Activated CD4-positive, alpha-beta T cell treated with anti-CD3 and anti-CD28 coated beads for 1 hour (primary cell): ENCODE results near the gene BRME1.

Experiments
- DNase-seq: peaks from one replicate; pipeline ENCODE4 v3.0.0-alpha.2; 2020

The BRME1 gene

DNA sequence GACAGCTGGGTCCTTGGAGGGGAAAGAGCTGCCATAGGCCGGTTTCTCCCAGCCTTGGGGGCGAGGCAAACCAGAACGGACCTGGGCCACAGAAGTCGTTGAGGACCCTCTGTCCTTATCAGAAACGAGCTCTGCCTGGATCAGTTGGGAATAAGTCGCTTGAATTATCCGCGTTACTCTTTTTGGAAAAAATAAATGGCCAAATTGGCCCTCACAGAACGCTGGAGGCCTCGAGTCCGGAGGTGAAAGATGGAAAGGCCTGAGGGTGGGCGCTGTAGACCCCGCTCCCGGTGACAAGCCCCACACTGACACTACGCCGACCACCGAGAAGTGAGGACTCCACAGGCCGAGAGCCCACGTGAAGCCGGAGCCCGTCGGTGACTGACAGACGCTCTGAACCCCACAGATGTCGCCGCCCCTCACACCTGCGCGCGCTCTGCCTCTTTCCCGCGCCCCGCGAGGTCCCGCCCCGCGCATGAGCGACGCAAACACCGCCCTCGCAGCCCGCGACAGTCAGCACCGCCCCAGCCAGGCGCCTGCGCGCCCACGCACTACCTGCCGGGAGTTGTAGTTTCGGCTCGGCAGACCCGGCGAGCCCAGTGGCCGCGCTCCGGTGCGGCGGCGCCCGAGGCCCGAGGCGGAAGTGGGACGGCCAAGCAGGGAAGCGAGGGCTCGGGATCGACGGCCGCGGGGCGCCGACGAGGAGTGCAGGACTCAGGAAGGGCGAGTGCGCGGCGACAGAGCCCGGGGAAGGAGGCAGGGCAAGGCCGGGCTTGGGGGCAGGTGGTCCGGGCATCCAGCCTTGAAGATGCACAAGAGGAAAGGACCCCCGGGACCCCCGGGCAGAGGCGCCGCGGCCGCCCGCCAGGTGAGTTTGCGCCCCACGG is at the start of gene BRME1, which contains the start of gene CC2D1A:
TSS of gene BRME1 (minus strand) at position 484 of the 887 bp plus-strand sequence. CDS start 1,225 bp downstream, outside the sequence.
TSS of gene CC2D1A (plus strand) at position 568 of the 887 bp plus-strand sequence. CDS start at position 809, 241 bp downstream.
- DNase-seq, result peak; percentile 92

DNA sequence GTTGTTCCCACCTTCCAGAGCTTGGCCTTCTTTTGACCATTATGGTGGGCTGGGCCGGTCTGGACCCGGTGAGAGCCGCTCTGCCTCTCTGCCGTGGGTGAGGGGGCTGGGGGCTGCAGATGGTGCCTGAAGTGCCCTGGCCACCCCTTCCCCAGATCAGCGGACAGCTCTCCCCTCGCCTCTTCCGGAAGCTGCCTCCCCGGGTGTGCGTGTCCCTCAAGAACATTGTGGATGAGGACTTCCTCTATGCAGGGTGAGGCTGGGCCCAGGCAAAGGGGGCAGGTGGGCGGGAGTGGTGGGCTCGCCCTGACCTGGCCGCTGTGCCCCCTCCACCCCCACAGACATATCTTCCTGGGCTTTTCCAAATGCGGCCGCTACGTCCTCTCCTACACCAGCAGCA is 48.3 kb upstream of the BRME1 start:
- DNase-seq, result no peak

DNA sequence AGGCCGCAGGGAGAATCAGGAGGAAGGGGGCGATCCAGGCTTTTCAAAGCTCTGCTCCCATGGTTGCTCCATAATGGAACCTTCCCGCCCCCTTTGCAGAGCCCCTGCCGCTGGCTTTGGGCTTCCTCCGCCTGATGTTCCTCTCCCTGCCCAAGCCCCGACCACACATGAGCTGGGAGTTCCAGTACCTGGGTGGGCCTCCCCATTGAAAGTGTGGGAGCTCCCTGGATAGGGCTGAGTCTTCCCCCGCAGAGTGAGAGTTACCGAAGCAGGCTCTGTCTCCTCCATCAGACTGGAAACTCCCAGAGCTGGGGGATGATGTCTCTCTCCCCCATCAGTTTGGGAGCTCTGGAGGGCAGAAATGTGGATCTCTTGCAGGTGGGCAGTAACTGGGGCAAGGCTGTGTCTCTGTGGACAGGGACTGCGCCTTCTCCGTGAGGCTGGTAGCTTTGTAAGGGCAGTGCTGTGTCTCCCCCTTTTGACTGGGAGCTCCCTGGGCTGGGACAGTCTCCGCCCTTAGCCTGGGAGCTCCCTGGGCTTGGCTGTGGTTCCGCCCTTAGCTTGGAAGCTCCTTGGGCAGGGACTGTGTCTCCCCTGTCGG is 47.1 kb upstream of the BRME1 start:
- no peak for DNase-seq

DNA sequence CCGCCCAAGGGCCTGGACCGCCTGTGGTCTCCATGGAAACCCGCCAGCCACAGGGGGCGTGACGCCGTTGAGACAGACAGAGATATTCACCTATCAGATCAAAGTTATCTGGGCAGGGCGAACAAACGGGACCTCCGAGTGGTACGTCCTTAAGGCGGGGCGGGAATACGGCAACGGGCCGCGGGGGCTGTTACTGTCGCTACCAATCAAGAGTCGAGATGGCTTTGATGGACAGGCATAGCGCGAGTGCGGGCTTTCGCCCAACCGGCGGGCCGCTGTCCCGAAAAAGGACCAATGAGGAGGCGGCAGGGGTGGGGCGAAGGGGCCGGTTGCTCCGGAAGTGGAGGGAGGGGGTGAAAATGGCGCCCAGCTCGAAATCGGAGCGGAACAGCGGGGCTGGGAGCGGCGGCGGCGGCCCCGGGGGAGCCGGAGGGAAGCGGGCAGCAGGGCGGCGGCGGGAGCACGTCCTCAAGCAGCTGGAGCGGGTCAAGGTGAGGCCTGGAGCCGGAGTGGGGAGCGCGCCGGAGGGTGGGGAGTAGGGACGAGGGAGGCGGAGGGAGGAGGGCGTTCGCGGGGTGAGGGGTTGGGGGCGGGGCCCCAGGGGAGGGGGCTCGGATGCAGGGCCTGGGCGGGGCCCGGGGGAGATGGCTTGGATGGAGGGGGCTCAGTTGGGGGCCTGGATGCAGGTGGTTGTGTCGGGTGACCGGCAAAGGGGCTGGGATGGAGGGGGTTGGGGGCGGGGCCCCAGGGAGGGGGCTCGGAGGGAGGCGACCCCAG is 46.4 kb upstream of the BRME1 start, which contains the start of gene DCAF15:
TSS of gene DCAF15 (plus strand) at position 356 of the 777 bp plus-strand sequence. CDS start at position 360, 4 bp downstream.
- peak; percentile 98 for DNase-seq

DNA sequence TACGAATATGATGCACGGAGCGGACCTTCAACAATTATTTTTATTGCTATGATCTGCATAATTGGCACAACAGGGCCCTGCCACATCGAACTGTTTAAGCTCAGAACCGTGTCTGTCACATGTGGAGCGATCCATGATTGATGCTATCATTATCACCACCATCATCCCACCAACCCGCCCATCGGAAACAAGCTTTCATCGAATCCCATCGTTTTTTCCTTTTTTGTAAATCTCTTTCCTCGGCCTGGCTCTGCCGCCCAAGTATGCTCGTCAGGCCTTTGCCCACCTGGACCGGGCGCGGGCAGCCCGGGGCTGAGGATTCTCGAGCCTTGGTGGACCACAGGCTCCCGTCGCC is 45.9 kb upstream of the BRME1 start:
- DNase-seq, result no peak

DNA sequence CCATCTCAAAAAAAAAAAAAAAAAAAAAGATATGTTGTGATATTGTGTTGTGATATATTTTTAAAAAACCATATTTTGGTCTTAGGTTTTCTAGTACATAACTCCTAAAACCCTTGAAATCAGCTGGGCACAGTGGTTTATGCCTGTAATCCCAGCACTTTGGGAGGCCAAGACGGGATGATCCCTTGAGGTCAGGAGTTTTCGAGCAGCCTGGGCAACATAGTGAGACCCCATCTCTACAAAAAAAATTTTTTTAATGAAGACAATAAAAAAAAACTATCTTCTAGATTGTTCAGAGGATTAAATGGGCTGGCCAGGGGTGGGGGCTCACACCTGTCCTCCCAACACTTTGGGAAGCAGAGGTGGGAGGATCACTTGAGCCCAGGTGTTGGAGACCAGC is 45.1 kb upstream of the BRME1 start:
- DNase-seq, result no peak

DNA sequence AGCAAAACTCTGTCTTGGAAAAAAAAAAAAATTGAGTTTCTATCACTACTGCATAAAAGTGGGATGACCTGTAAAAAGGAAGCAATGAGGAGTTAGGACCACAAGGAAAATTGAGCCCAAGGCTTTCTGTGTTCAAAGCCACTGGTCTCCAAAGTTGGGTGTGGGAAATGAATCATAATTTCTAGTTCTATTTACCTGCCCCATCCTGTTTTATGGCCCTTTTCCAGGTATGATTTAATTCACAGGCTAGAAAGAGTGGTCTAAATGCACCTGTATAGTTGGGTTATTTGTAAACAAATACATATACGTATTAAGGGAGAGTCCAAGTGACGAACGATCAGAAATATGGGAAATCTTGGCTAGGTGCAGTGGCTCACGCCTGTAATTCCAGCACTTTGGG is 40.5 kb upstream of the BRME1 start:
- DNase-seq, result no peak

DNA sequence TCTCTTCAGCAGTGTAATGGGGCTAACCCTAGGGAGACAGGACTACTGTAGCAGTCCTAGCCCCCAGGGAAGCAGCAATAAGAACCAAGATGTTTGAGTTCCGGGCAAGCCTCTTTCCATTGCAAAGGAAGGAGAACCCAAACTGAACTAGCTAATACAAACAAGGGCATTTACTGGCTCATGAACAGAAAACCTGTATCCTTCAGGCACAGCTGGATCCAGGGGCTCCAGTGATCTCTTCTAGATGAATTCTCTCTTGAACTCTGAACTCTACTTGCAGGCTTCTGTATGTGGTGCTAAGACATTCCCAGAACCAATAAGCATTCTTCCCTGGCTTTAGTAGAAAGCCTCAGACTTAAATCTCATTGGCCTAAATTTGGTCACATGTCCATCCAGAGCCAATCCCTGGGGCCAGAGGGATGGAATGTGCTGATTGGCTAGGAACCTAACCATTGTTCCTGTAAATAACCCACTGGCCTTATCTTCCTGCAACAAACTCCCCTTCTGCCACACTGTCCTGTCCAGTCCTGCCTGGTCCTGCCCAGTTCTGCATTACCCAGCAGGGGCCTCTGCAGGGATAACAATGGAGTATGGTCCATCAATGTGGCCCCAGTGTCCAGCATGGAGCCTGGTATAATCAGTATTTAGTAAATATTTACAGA is 36.2 kb upstream of the BRME1 start:
- no peak for DNase-seq

DNA sequence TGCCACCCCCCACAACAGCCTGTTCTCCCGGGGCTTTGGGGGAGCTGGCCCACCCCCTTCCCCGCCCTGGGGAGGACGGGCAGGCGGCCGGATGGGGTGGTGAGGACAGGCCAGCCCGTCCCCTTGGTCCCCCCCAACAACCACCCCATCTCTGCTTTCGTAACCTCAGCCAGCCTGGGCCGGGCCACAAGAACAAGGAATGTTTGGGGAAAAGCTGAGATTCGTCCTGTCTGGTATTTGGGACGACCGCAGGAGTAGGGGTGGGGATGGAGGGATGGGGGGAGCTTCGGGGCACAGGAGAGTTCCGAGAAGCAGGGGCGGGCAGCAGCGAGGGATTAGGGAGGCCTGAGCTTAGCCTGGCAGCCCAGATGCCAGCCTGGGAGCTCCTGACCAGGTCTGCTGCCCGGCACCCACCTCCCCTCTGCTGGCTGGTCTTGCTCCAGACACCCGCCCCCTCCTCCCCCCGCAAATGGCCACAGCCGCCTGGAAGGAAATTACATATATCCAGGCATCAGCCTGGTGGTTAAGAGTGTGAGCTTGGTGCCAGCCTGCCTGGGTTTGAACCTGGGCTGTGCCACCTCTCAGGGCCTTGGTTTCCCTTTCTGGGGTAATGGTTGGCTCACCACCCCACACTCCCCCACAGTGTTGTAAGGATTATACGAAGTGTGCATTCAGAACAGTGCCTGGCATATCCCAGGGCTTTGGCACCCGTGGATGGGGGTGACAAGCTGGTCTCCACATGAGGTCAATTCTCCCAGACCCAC is 32.6 kb upstream of the BRME1 start, which contains the start of gene PODNL1:
TSS of gene PODNL1 (minus strand) at position 117 of the 764 bp plus-strand sequence. CDS start 236 bp downstream, outside the sequence.
- DNase-seq, result no peak

DNA sequence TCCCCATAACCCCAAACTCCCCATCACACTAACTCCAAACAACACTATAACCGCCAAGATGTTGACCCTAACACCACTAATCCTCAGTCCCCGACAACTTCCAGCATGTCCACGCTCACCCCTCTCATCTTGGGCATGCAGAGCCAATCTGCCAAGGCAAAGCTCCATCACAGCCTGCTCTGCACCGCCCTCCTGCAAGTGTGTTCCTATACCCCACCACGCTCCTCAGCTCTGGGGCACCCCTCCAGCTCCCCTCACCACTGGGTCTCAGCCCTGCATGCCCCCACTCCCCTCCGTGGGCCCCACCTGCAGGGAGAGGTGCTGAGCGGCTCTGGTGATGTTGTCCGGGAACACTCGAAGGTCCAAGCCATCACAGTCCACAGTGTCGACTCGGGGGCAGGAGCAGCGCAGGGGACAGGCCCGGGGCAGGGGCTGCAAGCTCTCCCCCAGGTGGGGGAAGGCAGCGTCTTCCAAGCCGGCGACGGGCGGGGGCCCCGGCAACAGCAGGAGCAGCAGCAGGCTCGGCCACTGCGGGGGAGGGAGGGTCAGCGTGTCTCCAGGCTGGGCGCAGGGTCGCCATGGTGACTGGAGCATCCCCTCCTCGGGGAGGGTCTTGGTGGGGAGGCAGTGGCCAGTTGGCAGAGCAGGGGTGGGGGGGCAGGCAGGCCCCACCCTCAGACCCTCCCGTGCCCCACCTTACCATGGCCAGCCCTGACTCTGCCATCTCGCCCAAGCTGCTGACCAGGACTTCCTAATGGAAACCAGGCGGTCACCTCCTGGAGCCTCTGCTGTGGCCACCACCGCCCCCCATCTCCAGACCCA is 31.8 kb upstream of the BRME1 start:
- DNase-seq, result no peak

DNA sequence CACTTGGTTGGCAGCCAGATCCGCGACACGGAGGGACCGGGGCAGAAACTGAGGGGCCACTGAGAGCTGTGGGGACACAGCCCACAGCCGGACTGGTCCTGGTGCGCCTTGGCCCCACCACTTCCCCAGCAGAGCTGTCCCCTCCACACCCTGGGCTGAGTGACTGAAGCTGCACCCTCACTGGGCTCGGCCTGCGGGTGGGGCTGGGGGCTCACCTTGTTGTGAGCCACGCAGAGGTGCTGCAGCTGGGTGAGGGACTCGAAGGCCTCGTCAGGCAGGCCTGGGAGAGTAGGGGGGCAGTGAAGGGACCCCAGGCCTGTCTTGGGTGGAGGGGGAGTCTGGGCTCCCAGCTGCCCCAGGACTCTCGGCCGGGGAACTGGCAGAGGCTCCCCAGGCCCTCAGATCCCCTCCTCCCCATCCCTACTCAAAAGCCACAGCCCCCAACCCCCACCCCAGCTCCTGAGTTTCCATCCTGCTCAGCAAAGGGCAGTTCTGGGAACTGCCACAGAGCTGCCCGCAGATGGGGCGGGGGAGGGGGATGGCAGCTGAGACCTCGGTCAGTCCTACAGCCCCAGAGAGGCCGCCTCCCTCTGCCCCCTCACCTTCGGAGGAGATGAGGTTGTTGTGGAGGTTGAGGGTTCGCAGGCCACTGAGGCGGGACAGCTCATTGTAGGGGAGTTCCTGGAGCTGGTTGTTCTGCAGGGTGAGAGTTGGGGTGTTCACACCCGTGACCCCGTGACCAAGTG is 30.0 kb upstream of the BRME1 start:
- DNase-seq, result no peak

DNA sequence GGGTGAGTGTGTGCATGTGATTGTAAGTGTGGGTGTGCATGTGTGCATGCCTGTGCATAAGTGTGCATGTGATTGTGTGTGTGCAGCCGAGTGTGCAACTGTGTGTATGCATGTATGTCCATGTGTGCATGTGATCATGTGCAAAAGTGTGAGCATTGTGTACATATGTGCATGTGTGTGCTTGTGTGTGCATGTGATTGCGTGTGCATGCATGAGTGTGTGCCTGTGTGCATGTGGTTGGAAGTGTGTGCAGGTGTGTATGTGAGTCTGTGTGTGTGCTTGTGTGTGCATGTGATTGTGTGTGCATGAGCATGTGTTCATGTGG is 28.8 kb upstream of the BRME1 start:
- DNase-seq, result no peak

DNA sequence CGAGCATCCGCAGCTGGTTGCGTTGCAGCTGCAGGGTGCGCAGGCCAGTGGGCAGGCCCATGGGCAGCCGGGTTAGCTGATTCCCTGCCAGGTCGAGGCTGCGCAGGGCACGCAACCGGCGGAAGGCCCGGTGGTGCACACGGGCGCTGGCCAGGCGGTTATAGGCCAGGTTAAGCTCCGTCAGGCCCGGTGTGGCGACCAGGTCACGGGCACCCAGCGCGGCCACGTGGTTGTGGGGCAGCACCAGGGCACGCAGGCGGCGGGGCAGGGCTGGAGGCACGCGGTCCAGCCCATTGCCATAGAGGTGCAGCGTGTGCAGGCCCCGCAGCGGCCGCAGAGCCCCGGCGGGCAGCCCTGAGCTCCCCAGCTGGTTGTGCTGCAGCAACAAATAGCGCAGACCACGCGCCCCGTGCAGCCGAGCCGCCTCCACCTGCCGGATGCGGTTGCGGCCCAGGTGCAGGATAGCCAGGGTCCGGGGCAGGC is 27.0 kb upstream of the BRME1 start:
- DNase-seq, result no peak

DNA sequence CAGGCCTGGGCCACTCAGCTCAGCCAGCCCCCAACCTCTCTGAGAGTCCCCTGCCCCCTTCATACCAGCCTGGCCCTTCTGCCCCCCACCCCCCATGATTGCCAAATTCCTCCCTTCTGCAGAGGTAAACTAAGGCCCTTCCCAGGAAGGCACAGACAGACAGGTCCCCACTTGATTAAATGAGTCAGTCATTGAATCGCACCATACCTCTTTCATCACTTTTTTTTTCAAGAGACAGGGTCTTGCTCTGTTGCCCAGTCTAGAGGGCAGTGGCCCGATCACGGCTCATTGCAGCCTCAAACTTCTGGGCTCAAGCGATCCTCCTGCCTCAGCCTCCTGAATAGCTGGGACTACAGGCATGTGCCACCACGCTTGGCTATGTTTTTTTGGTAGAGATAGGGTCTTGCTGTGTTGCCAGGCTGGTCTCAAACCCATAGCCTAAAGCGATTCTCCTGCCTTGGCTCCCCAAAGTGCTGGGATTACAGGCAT is 26.3 kb upstream of the BRME1 start:
- DNase-seq, result no peak

DNA sequence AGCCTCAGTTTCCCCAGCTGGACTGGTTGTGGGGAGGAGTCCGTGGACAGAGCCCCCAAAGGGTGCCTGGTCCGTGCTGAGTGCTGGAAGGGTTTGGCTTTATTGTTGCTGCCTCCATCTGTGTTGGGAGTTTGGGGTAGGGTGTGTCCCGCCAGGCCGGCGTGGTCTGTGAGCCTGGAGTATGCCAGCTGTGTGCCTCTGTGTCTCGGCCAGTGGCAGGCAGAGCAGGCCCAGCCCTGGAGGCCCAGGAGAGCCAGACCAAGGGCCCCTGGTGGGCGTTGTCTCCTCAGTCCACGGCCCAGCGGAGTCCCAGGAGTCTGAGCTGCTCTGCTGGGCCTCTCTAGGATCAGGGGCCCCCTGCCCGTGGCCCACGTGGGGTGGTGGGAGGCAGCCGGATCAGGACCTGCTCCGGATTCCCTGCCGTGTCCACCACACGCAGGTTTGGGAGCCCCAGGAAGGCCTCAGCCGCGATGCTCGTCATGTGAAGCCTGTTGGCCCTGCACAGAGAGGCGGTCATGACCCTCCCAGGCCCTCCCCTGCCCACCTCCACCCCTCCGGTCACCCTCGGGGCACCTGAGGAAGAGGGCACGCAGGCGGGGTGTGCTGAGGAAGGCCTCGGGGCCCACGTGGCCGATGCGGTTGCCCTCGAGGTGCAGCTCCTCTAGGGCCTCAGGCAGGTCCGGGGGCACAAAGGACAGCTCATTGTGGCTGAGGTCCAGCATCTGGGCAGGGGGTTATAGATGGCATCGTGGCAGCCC is 25.7 kb upstream of the BRME1 start:
- no peak for DNase-seq

DNA sequence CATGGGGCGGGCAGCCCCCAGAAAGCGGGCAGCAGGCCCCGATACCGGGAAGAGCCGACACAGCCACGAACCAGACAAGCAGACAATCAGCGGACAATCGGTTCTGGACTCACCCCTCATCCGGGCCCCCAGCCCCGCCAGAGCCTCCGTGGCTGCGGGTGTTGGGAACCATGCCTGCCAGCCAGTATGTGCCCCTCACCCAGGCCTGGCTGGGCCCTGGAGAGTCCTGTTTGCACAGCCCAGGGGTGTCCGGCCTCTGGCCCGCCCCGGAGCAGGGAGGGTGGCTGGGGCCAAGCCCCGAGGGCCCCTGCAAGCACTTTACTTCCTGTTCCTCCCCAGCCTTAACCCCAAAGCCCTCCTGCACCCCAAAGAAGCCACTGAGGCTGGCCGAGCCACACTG is 24.5 kb upstream of the BRME1 start:
- DNase-seq, result no peak

DNA sequence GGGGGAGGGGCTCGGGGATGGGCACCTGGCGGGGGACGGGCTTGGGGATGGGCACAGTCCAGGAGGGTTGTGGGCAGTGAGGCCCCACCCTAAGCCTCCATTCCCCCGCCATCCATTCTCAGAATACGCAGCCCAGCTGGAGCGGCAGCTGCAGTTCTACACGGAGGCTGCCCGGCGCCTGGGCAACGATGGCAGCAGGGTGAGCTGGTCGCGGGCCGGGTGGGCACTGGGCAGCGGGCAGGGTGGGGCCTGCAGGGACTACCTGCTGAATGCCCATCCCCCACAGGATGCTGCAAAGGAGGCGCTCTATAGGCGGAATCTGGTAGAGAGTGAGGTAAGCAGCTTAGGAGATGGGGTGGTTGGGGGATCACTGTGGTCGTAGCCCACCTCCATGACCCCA is 24.0 kb upstream of the BRME1 start:
- DNase-seq, result no peak

DNA sequence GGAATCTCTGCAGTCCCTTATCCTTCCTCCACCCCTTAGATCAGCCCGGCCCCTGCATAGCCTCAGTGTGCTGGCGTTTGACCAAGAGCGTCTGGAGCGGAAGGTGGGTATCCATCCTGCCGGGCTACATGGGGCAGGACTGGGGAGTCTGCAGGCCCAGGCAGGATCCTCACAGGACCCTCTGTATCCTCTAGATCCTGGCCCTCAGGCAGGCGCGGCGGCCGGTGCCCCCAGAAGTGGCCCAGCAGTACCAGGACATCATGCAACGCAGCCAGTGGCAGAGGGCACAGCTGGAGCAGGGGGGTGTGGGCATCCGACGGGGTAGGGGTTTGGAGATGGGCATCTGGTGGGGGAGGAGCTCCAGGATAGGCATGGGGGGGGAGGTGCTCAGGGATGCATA is 23.4 kb upstream of the BRME1 start:
- DNase-seq, result no peak

DNA sequence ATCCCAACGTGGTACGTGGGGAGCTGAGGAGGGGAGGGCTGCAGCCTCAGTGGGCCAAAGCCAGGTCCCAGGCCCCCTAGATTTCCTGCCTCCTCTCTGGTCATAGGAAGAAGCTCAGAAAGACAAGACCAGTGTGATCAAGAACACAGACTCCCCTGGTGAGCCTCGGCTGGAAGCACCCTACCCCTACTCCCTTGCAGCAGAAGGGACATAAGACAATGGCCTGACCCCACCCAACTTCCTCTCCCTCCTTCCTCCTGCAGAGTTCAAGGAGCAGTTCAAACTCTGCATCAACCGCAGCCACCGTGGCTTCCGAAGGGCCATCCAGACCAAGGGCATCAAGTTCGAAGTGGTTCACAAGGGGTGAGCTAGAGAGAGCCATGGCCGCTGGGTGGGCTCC is 20.8 kb upstream of the BRME1 start:
- no peak for DNase-seq
